Natural killer cell treated with Interleukin-12 subunit alpha and Interleukin-12 subunit beta and Interleukin-15 and Interleukin-18, amount 100 ng/mL, for 72 hours (primary cell): ENCODE results near the gene DHTKD1. TPM values are rescaled to one million over a fixed set of nuclear protein-coding genes. Genes with fewer than 3 reads are reported as not detected.

Experiments
- ATAC-seq, 2 donors: fragments of 150-1000 bp; cut with Tn5 transposase in 1 of 2; sonication (Bioruptor Pico), chemical (Tn5 transposase) in 1 of 2; 2 replicates each; pipeline ENCODE4 v1.10.0; 2021
- DNase-seq: peaks from one replicate; pipeline ENCODE4 v3.0.0; 2022; ENCODE audit warnings: low spot score
- H3K27ac Mint-ChIP-seq, 2 donors: 1 replicate in 1 of 2; 2 replicates in 1 of 2; pipeline ENCODE4 v1.8.0; 2022; ENCODE audit warnings: mixed read lengths in 2 of 2, mild to moderate bottlenecking in 1 of 2, moderate library complexity in 1 of 2
- H3K27me3 Mint-ChIP-seq, 2 donors: 1 replicate in 1 of 2; 2 replicates in 1 of 2; pipeline ENCODE4 v1.8.0; 2022; ENCODE audit warnings: mixed read lengths in 2 of 2
- H3K36me3 Mint-ChIP-seq: one replicate; pipeline ENCODE4 v1.8.0; 2022; ENCODE audit warnings: mixed read lengths
- H3K4me1 Mint-ChIP-seq, 2 donors: 1 replicate in 1 of 2; 2 replicates in 1 of 2; pipeline ENCODE4 v1.8.0; 2022; ENCODE audit warnings: low read depth in 2 of 2, mixed read lengths in 2 of 2, mild to moderate bottlenecking in 1 of 2
- H3K4me3 Mint-ChIP-seq: one replicate; pipeline ENCODE4 v1.8.0; 2022; ENCODE audit warnings: mixed read lengths
- H3K9me3 Mint-ChIP-seq: 2 replicates; pipeline ENCODE4 v1.8.0; 2022; ENCODE audit warnings: mixed read lengths
- total RNA-seq, 2 donors: library from RNA; stranded (reverse); gene quantifications; one replicate each; pipeline ENCODE4 v1.2.3, GENCODE V29; 2022

Gene DHTKD1
- total RNA-seq, result 10 to 100 TPM; 28.9 to 31.5 TPM

DNA sequence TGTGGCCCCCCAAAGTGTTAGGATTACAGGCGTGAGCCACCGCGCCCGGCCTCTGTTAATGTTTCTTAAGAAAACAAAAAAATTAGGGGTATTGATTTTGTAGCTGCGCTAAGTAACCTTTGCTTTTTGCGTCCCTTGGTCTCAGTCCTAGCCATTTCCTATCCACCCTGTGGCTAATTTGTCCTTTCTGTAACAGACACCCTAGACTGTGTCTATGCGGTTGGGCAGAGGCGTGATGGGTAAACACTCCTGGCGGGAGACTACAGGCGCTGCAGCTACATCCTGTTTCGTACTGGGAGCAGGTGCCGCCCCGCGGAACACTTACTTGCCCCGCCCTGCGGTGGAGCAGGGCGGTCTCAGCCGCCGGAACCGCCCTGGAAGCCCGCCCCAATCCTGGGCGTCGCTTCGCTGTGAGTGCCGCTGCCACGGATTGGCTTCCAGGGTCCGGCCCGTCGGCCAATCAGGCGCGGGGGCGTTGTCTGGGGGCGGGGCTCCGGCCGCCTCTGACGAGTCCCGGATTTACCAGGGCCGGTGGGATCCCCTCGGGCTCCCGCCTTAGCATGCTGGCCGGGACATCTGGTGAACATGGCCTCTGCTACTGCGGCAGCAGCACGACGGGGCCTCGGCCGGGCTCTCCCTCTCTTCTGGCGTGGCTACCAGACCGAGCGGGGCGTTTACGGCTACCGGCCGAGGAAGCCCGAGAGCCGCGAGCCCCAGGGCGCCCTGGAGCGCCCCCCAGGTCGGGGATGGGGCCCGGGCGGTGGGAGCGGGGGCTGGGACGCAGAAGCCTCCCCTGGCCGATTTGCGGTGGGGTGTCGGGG is at the start of gene DHTKD1:
Gene DHTKD1 (plus strand): TSS at position 506 of the 821 bp plus-strand sequence. CDS start 80 bp downstream, at position 586.
- H3K9me3 Mint-ChIP-seq, result no peaks in the 10 kb centered on the region
- no peaks in the 10 kb centered on the region for H3K27me3 Mint-ChIP-seq
- peak; percentile 99 for DNase-seq
- H3K36me3 Mint-ChIP-seq, result no peaks in the 10 kb centered on the region
- ATAC-seq, result peak; percentile 99
- H3K27ac Mint-ChIP-seq, result peak within 1 kb of the TSS; percentile 77 to 85
- peaks cover 9 to 18% of the 10 kb centered on the region in 2 donors for H3K4me1 Mint-ChIP-seq
- H3K4me3 Mint-ChIP-seq, result peak within 1 kb of the TSS; percentile 84

DNA sequence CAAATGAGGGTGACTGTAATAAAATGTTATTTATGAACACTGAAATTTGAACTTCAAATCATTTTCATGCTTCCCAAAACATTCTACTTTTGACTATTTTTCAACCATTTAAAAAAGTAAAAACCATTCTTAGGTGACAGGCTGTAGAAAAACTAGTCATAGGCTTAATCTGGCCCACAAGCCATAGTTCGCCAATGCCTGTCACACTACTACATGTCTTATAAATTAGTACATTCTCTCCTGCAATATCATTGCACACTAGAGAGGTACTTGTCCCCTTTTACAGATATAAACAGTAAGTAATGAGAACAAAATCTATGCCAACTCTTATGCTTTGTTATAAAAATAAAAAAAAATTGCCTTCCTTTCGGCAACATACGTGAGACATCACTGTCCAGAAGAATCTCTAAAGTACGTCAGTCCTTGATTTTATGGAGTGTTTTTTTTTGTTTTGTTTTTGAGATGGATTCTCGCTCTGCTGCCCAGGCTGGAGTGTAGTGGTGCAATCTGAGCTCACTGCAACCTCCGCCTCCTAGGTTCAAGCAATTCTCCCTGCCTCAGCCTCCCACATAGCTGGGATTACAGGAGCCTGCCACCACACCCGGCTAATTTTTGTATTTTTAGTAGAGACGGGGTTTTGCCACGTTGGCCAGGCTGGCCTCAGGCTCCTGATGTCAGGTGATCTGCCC is 49.3 kb upstream of the DHTKD1 start:
- ATAC-seq (no peak), DNase-seq (no peak)
- Mint-ChIP-seq H3K36me3 (no peaks in the 10 kb centered on the region), H3K9me3 (no peaks in the 10 kb centered on the region), H3K4me3 (no peak overlapping the region), H3K4me1 (peaks cover 12 to 13% of the 10 kb centered on the region in 2 donors), H3K27me3 (no peaks in the 10 kb centered on the region), H3K27ac (no peak overlapping the region)

DNA sequence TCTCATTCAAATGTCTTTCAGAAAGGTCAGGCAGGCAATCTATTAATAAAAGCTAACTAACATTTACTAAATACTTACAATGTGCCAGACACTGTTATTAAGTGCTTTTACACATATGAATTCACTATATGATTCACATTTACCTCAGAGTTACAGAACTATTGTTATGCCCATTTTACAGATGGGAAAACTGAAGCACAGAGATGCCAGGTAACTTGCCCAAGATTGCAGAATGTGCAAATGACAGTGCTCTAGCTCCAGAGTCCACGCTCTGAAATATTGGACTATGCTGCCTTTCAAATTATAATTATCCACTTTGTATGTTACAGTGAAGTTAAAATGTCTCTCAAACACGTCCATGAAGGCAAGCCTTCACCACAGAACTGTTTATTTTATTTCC is 48.2 kb upstream of the DHTKD1 start:
- peaks cover 8 to 13% of the 10 kb centered on the region in 2 donors for H3K4me1 Mint-ChIP-seq
- peak overlapping the region in 1 of 2 donors; percentile 36 for H3K27ac Mint-ChIP-seq
- ATAC-seq, result no peak
- H3K9me3 Mint-ChIP-seq, result no peaks in the 10 kb centered on the region
- H3K27me3 Mint-ChIP-seq, result no peaks in the 10 kb centered on the region
- DNase-seq, result no peak
- no peak overlapping the region for H3K4me3 Mint-ChIP-seq
- H3K36me3 Mint-ChIP-seq, result no peaks in the 10 kb centered on the region

DNA sequence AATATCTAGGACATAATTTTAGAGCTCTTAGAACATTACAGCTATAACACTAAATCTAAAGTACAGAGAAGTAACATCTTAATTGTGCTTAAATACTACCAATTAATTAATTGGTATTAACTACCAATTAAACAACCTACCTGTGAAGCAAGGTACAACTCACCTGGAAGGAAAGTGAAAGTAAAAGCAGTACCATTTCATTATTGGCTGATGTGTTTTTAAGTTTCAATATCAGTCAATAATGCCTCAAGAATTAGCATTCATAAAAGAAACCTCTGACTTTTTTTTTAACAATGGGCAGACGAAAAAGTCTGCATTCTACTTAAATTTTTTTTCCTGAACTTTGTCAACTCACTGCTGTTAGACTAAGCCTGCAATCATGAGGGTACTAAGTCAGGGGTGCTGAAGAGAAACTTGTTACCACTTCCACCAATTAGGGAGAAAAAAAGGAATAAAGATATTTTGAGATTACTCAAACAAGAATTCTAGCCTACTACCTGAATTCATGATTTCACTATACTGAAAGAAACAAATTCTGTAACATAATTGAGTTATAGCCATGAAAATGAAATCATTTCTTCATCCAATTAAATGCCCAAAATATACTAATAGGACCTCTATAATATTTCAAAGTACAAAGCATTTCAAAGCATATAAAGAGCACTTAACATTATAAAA is 46.0 kb upstream of the DHTKD1 start:
- peak overlapping the region; percentile 50 to 72 for H3K27ac Mint-ChIP-seq
- no peaks in the 10 kb centered on the region for H3K27me3 Mint-ChIP-seq
- ATAC-seq (no peak), DNase-seq (no peak)
- H3K9me3 Mint-ChIP-seq, result no peaks in the 10 kb centered on the region
- peaks cover 15 to 18% of the 10 kb centered on the region in 2 donors for H3K4me1 Mint-ChIP-seq
- H3K4me3 Mint-ChIP-seq, result peak overlapping the region; percentile 6
- H3K36me3 Mint-ChIP-seq, result peaks cover 6% of the 10 kb centered on the region

DNA sequence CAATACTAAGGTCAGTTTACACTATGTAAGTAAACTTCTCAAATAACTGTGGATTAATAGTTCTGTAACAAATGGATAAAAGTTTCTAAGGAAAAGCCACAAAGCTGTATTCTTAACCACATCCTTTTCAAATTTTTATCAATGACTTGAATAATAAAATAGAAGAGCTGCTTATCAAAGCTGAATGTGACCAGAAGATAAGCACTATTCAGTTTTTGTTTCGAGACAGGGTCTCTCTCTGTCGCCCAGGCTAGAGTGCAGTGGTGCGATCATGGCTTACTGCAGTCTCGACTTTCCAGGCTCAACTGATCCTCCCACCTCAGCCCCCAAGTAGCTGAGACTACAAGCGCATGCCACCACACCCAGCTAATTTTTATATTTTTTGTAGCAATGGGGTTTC is 43.2 kb upstream of the DHTKD1 start:
- DNase-seq (no peak), ATAC-seq (no peak)
- no peaks in the 10 kb centered on the region for H3K9me3 Mint-ChIP-seq
- H3K4me1 Mint-ChIP-seq, result peaks cover 21 to 27% of the 10 kb centered on the region in 2 donors
- H3K4me3 Mint-ChIP-seq, result no peak overlapping the region
- no peak overlapping the region for H3K27ac Mint-ChIP-seq
- peaks cover 21% of the 10 kb centered on the region for H3K36me3 Mint-ChIP-seq
- no peaks in the 10 kb centered on the region for H3K27me3 Mint-ChIP-seq

DNA sequence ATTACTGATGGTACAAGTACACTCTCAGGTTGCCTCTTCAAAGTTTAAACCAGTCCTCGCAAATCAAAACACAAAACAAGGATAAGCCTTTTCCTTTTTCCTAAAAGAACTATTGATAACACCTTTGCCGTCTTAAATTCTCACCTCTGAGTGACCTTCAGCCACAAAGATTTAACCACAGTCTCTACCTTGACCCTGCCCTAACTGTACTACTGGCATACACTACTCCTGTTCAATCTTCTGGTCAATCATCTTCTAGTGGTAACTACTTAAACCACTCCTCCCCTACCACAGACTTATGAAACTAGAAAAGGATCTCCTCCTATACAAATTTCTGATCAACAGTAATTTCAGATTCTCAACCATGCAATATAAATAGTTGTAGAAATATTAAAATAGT is 41.2 kb upstream of the DHTKD1 start:
- DNase-seq (no peak), ATAC-seq (no peak)
- no peak overlapping the region for H3K27ac Mint-ChIP-seq
- no peaks in the 10 kb centered on the region for H3K9me3 Mint-ChIP-seq
- H3K4me1 Mint-ChIP-seq, result peaks cover 19 to 22% of the 10 kb centered on the region in 2 donors
- H3K27me3 Mint-ChIP-seq, result no peaks in the 10 kb centered on the region
- peaks cover 21% of the 10 kb centered on the region for H3K36me3 Mint-ChIP-seq
- H3K4me3 Mint-ChIP-seq, result no peak overlapping the region

DNA sequence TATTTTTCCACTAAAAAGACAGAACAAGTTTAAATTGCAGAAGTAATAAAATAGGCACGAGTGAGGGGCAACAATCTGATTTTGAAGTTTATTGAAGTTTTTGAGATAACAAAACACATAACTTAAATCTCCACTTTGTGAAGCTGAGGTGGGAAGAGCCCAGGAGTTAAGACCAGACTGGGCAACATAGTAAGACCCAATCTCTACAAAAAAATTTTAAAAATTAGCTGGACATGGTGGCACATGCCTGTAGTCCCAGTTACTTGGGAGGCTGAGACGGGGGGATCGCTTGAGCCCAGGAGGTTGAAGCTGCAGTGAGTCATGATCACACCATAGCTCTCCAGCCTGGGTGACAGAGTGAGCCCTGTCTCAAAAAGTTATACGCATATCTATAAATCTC is 37.4 kb upstream of the DHTKD1 start:
- ATAC-seq (no peak), DNase-seq (no peak)
- Mint-ChIP-seq H3K9me3 (no peaks in the 10 kb centered on the region), H3K4me1 (peaks cover 20 to 21% of the 10 kb centered on the region in 2 donors), H3K27me3 (no peaks in the 10 kb centered on the region), H3K27ac (no peak overlapping the region), H3K36me3 (peaks cover 29% of the 10 kb centered on the region), H3K4me3 (no peak overlapping the region)

DNA sequence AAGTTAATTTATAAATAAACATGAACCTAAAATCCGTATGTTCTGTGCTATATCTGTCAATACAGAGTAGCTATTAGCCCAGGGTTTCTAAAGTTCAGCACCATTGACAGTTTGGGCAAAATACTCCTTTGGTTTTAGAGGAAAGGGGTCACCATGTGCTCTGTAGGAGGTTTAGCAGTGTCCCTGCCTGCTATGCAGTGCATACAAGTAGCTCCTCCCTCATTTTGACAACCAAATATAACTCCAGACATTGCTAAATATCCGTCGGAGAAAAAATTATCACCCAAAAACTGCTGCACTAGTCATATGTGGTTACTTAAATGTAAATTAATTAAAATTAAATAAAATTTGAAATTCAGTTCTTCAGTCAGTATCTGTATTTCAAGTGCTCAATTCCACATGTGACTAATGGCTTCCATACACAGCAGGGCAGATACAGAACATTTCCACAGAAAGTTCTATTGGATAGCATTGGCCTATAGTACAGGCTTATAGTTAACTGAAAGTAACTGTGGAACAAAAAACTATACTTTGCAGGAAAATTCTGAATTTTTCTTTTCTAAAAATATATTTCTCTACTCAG is 32.6 kb upstream of the DHTKD1 start:
- no peak for ATAC-seq
- DNase-seq, result no peak
- Mint-ChIP-seq H3K36me3 (peaks cover 8% of the 10 kb centered on the region), H3K9me3 (no peaks in the 10 kb centered on the region), H3K27ac (no peak overlapping the region), H3K4me1 (peaks cover 18% of the 10 kb centered on the region in 2 donors), H3K4me3 (no peak overlapping the region), H3K27me3 (no peaks in the 10 kb centered on the region)

- ATAC-seq (peak in 1 of 2 donors; percentile 22), DNase-seq (no peak)
- H3K27ac Mint-ChIP-seq, result peak overlapping the region; percentile 99 to 100
- H3K4me1 Mint-ChIP-seq, result peaks cover 27 to 29% of the 10 kb centered on the region in 2 donors
- H3K4me3 Mint-ChIP-seq, result peak overlapping the region; percentile 99
- H3K36me3 Mint-ChIP-seq, result peaks cover 7% of the 10 kb centered on the region
- H3K9me3 Mint-ChIP-seq, result no peaks in the 10 kb centered on the region
- H3K27me3 Mint-ChIP-seq, result peaks cover 0 to 2% of the 10 kb centered on the region in 2 donors
Measured at GRCh38 chr10:12041766-12042408, 26.9 kb upstream of the DHTKD1 start.

DNA sequence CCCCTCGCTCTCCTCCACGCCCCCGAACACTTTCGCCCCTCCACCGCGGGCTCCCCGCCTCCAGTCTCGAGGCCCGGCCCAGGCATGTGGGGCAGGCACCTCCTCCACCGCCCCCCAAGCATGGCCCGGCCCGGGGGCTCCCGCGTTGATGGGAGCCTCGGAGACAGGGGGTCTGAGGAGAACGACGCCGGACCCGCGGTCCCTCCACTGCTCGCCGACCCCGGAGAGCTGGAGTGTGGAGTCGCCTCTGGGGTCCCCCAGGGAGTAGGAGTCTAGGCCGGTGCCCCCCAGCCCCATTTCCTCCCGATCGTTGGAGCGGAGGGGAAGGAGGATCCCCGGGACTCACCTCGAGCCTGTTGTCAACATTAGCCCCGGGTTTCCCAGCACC is 26.4 kb upstream of the DHTKD1 start:
- ATAC-seq, result peak; percentile 26 to 57
- DNase-seq, result peak; percentile 73
- peaks cover 27 to 29% of the 10 kb centered on the region in 2 donors for H3K4me1 Mint-ChIP-seq
- H3K27ac Mint-ChIP-seq, result peak overlapping the region; percentile 99 to 100
- no peaks in the 10 kb centered on the region for H3K9me3 Mint-ChIP-seq
- peaks cover 7% of the 10 kb centered on the region for H3K36me3 Mint-ChIP-seq
- peaks cover 1 to 3% of the 10 kb centered on the region in 2 donors for H3K27me3 Mint-ChIP-seq
- H3K4me3 Mint-ChIP-seq, result peak overlapping the region; percentile 99

DNA sequence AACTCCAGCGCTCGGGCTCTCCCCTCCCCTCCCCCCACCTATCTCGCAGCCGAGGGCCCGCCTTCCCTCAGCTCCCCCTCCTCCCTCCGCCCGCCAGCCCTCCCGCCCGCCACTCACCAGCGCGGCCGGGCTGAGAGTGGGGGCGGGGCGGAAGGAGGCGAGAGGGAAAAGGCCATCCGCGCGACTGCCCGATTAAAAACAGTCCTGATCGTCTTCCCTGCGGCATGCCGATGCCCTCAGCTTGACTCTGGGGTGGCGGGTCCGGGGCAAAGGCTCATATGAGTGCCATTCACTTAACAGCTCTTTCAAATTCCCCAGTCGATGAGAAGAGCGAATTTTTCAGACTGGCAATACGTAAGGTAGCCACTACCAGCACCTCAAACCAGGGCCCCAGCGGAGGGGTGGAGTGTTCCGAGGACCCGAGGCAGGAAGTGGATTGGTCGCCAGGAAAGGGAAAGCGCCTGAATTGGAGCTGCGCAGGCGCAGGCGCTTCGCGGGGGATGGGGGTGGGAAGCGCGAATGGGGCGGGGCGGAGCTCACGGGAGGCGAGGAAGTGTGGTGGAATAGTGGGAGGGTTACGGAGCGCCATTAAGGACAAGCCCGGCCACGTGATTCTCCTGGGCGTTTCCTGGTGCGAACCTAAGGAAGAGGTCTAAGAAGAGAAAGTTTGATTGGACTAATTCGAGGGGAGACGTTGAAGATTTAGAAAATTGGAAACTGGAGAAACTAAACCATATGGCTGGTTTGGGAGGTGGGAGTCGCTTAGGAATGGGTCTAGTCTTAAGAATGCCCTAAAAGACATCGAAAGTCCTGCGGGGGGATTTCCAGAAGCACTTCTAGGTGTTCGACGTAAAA is 25.7 kb upstream of the DHTKD1 start, which contains the start of gene UPF2:
Gene UPF2 (minus strand): TSS at position 13 of the 855 bp plus-strand sequence. CDS start 7,386 bp downstream, outside the sequence.
- Mint-ChIP-seq H3K36me3 (peaks cover 7% of the 10 kb centered on the region), H3K4me3 (peak within 1 kb of the TSS; percentile 99), H3K9me3 (no peaks in the 10 kb centered on the region), H3K4me1 (peaks cover 24 to 34% of the 10 kb centered on the region in 2 donors), H3K27ac (peak within 1 kb of the TSS; percentile 99 to 100), H3K27me3 (peaks cover 3 to 7% of the 10 kb centered on the region in 2 donors)
- ATAC-seq (peak; percentile 94 to 96), DNase-seq (peak; percentile 97)

GRCh38 chr10:12045596-12045995 is 23.2 kb upstream of the DHTKD1 start:
- no peak overlapping the region for H3K4me3 Mint-ChIP-seq
- no peak overlapping the region for H3K27ac Mint-ChIP-seq
- ATAC-seq (no peak), DNase-seq (no peak)
- H3K27me3 Mint-ChIP-seq, result peaks cover 3 to 7% of the 10 kb centered on the region in 2 donors
- peaks cover 7% of the 10 kb centered on the region for H3K36me3 Mint-ChIP-seq
- H3K9me3 Mint-ChIP-seq, result no peaks in the 10 kb centered on the region
- H3K4me1 Mint-ChIP-seq, result peaks cover 16 to 28% of the 10 kb centered on the region in 2 donors
